ENCODE data around the gene SSBP2. TPM values are rescaled to one million over a fixed set of nuclear protein-coding genes. Genes with fewer than 3 reads are reported as not detected.
"Not testable (repeated sequence)": the region's sequence is repeated elsewhere in the genome, so short reads cannot be mapped to it uniquely, and the experiment has no call there.

SSBP2 gene
- total RNA-seq, 2 experiments from 2014 or later, result 48.2 to 50.6 TPM

GRCh38 chr5:81516091-81516490 lies 234.8 kb downstream of the SSBP2 start:
- ChIA-PET CTCF (no interaction called here), POLR2A (no interaction called here)
- no peaks in the 10 kb centered on the region for H3K36me3 Mint-ChIP-seq (ENCODE audit: low read depth)
- no peaks in the 10 kb centered on the region for H3K4me1 Mint-ChIP-seq
- no peak overlapping the region for H3K4me3 Mint-ChIP-seq
- no peak for DNase-seq
- H3K9me3 Mint-ChIP-seq, result no peaks in the 10 kb centered on the region
- H3K27ac Mint-ChIP-seq, result no peak overlapping the region
- H3K27me3 Mint-ChIP-seq, result no peaks in the 10 kb centered on the region

DNA sequence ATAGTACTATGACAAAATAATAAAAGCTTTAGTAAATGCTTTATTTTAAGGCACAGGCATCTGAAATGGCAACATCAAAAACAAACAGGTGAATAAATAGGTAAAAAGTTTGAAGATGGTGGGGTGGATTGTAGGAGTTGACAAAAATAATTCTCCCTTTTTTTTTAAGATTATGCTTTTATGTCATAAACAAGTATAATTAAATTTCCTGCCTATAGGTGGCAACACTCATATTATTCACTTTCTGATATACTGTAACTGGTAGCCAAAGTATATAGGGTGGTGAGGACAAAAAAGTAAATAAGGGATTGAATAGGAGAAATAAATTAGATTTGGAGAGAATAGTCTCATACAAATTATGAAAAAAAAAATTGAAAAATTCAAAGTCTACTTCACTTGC lies 236.9 kb downstream of the SSBP2 start:
- Mint-ChIP-seq H3K4me1 (no peaks in the 10 kb centered on the region), H3K36me3 (ENCODE audit: low read depth) (no peaks in the 10 kb centered on the region), H3K4me3 (no peak overlapping the region), H3K27me3 (no peaks in the 10 kb centered on the region), H3K9me3 (no peaks in the 10 kb centered on the region), H3K27ac (no peak overlapping the region)
- no peak for DNase-seq
- ChIA-PET POLR2A (no interaction called here), CTCF (no interaction called here)

DNA sequence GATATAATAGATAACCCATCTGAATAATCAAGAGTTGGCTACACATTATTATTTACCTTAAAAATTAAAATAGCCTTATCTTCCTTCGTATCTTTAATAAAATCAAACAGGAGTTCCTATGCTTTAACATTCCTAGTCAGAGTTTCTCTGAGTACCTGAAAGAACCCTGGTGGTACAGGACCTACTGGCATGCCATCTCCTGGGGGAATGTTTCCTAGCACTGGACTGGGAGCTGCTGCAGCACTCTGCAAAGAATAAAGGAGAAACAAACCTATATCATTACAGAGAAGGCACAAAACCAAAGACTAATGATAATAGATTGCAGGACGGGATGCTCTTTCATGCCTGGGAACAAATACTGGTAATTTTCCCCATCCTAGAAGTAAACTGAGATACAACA lies 237.4 kb downstream of the SSBP2 start:
- Mint-ChIP-seq H3K9me3 (no peaks in the 10 kb centered on the region), H3K4me1 (no peaks in the 10 kb centered on the region), H3K4me3 (no peak overlapping the region), H3K27me3 (no peaks in the 10 kb centered on the region), H3K27ac (no peak overlapping the region), H3K36me3 (ENCODE audit: low read depth) (no peaks in the 10 kb centered on the region)
- no peak for DNase-seq
- ChIA-PET POLR2A (no interaction called here), CTCF (no interaction called here)

DNA sequence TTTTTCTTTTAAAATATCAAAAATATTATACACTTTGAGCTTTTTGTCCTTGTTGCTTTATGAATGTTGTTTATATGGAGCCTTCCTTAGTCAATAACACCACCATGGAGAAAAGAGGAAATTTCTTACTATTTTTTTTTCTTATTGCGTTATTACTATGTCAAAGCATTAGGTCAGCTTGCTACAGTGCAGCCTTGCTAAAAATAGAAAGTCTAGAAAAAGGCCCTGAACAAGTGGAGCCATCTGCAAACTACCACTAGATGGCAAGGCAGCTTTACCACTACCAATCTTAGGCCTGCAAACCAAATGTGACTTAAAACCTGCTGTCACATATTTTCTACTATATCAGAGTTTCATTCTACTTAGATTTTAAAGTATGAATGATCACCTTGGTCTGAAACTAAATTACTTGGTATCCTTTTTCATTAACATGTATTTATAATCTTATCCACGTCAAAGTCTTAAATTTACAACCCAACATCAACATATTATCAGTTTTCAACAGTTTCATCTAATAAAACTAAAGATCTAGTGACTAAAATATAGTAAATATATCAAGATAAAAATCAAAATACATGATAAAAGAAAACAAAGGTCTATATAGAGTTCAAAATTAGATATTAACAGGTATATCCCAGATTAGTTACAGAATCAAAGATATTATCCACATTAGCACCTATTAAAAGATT lies 243.9 kb downstream of the SSBP2 start:
- peak; percentile 63 for DNase-seq
- POLR2A ChIA-PET, result interaction anchor here (0.6 kb wide), 1 partner anchor 15 kb away, joined by 5 read pairs; no protein-coding TSS in a partner anchor
- no peaks in the 10 kb centered on the region for H3K27me3 Mint-ChIP-seq
- peaks cover 6% of the 10 kb centered on the region for H3K4me1 Mint-ChIP-seq
- CTCF ChIA-PET, result interaction anchor here (0.6 to 0.8 kb wide), 2 partner anchors 325 to 555 kb away, joined by 3 read pairs; no protein-coding TSS in a partner anchor
- H3K4me3 Mint-ChIP-seq, result no peak overlapping the region
- no peaks in the 10 kb centered on the region for H3K9me3 Mint-ChIP-seq
- no peak overlapping the region for H3K27ac Mint-ChIP-seq
- peaks cover 4% of the 10 kb centered on the region for H3K36me3 Mint-ChIP-seq (ENCODE audit: low read depth)

GRCh38 chr5:81506378-81506777 lies 244.5 kb downstream of the SSBP2 start:
- Mint-ChIP-seq H3K4me1 (peaks cover 6% of the 10 kb centered on the region), H3K9me3 (no peaks in the 10 kb centered on the region), H3K27ac (no peak overlapping the region), H3K4me3 (no peak overlapping the region), H3K36me3 (ENCODE audit: low read depth) (peaks cover 4% of the 10 kb centered on the region), H3K27me3 (no peaks in the 10 kb centered on the region)
- ChIA-PET CTCF (interaction anchor here (0.6 to 0.8 kb wide), 2 partner anchors 325 to 555 kb away, joined by 3 read pairs; no protein-coding TSS in a partner anchor), POLR2A (interaction anchor here (0.6 kb wide), 1 partner anchor 14 kb away, joined by 5 read pairs; no protein-coding TSS in a partner anchor)
- no peak for DNase-seq

GRCh38 chr5:81505672-81506071 lies 245.2 kb downstream of the SSBP2 start:
- H3K36me3 Mint-ChIP-seq (ENCODE audit: low read depth), result peaks cover 4% of the 10 kb centered on the region
- H3K27ac Mint-ChIP-seq, result no peak overlapping the region
- DNase-seq, result no peak
- ChIA-PET CTCF (no interaction called here), POLR2A (no interaction called here)
- H3K4me3 Mint-ChIP-seq, result no peak overlapping the region
- H3K27me3 Mint-ChIP-seq, result no peaks in the 10 kb centered on the region
- no peaks in the 10 kb centered on the region for H3K9me3 Mint-ChIP-seq
- peaks cover 6% of the 10 kb centered on the region for H3K4me1 Mint-ChIP-seq

- H3K27ac Mint-ChIP-seq, H3K9me3 Mint-ChIP-seq: not testable (repeated sequence)
Observed at GRCh38 chr5:81503602-81504001, 247.3 kb downstream of the SSBP2 start.

DNA sequence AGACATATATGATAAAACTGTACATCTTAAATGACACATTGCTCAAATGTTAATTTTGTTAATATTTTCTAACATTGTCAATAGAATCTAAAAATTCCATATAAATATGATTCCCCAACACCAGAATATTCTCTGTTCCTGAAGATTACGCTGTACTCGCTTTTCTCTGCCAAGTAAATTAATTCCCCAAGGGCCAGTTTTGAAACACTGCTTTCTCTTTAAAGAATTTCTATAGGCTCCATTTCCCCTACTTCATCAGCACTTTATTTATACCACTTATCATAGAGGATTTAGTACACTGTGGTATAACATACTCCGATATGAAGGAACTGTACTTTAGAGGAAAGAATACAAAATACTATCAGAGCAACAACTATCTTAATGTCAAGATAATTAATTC lies 255.6 kb downstream of the SSBP2 start:
- POLR2A ChIA-PET, result no interaction called here

More at GRCh38 chr5:81503602-81504001, 247.3 kb downstream of the SSBP2 start:
- H3K27me3 Mint-ChIP-seq; H3K4me1 Mint-ChIP-seq; H3K36me3 Mint-ChIP-seq (ENCODE audit: low read depth); POLR2A ChIA-PET; DNase-seq; H3K4me3 Mint-ChIP-seq: not testable (repeated sequence)
- CTCF ChIA-PET, result interaction anchor here (1.2 kb wide), 1 partner anchor 32 kb away, joined by 4 read pairs; no protein-coding TSS in a partner anchor

GRCh38 chr5:81488862-81489261 lies 262.0 kb downstream of the SSBP2 start:
- Mint-ChIP-seq H3K27ac (no peak overlapping the region), H3K27me3 (no peaks in the 10 kb centered on the region), H3K4me3 (no peak overlapping the region), H3K36me3 (ENCODE audit: low read depth) (no peaks in the 10 kb centered on the region), H3K9me3 (no peaks in the 10 kb centered on the region), H3K4me1 (no peaks in the 10 kb centered on the region)
- ChIA-PET CTCF (no interaction called here), POLR2A (no interaction called here)
- no peak for DNase-seq

More for the DNA sequence above, 255.6 kb downstream of the SSBP2 start:
- Mint-ChIP-seq H3K36me3 (ENCODE audit: low read depth) (no peaks in the 10 kb centered on the region), H3K27ac (no peak overlapping the region), H3K4me3 (no peak overlapping the region), H3K9me3 (no peaks in the 10 kb centered on the region), H3K4me1 (no peaks in the 10 kb centered on the region), H3K27me3 (no peaks in the 10 kb centered on the region)
- CTCF ChIA-PET, result no interaction called here
- no peak for DNase-seq

- Mint-ChIP-seq H3K4me3 (no peak overlapping the region), H3K36me3 (ENCODE audit: low read depth) (no peaks in the 10 kb centered on the region), H3K9me3 (no peaks in the 10 kb centered on the region), H3K27me3 (no peaks in the 10 kb centered on the region), H3K4me1 (peaks cover under 1% of the 10 kb centered on the region), H3K27ac (no peak overlapping the region)
- POLR2A ChIA-PET, result no interaction called here
- DNase-seq, result no peak
- CTCF ChIA-PET, result no interaction called here
Observed at GRCh38 chr5:81486711-81487110, 264.2 kb downstream of the SSBP2 start.

DNA sequence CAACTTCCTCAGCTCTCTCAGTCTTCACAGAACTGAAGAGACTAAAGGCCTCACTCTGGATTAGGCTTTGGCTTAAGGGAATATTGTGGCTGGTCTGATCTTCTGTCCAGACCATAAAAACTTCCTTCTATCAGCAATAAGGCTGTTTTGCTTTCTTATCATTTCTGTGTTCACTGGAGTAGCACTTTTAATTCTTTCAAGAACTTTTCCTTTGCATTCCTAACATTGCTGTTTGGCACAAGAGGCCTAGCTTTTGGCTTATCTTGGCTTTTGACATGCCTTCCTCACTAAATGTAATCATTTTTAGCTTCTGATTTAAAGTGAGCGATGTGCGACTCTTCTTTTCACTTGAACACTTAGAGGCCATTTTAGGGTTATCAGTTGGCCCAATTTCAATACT lies 268.3 kb downstream of the SSBP2 start:
- Mint-ChIP-seq H3K27me3 (no peaks in the 10 kb centered on the region), H3K4me1 (peaks cover 3% of the 10 kb centered on the region), H3K4me3 (no peak overlapping the region), H3K9me3 (no peaks in the 10 kb centered on the region), H3K27ac (no peak overlapping the region), H3K36me3 (ENCODE audit: low read depth) (peaks cover 2% of the 10 kb centered on the region)
- ChIA-PET POLR2A (no interaction called here), CTCF (interaction anchor here (1.4 kb wide), 1 partner anchor 683 kb away, joined by 4 read pairs; no protein-coding TSS in a partner anchor)
- no peak for DNase-seq

DNA sequence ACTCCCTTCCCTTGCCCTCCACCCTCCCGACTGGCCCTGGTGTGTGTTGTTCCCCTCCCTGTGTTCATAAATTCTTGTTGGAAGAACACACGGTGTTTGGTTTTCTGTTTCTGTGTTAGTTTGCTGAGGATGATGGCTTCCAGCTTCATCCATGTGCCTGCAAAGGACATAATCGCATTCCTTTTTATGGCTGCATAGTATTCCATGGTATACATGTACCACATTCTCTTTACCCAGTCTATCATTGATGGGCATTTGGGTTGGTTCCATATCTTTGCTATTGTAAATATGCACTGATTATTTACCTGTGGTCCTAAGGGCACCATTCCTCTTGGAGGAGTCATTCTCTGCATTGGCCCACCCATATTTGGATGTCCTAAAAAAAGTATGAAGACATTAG lies 277.5 kb downstream of the SSBP2 start:
- H3K27me3 Mint-ChIP-seq; H3K4me1 Mint-ChIP-seq; H3K36me3 Mint-ChIP-seq (ENCODE audit: low read depth); H3K4me3 Mint-ChIP-seq; POLR2A ChIA-PET; H3K27ac Mint-ChIP-seq; H3K9me3 Mint-ChIP-seq; DNase-seq; CTCF ChIA-PET: not testable (repeated sequence)

- peaks cover 11% of the 10 kb centered on the region for H3K36me3 Mint-ChIP-seq (ENCODE audit: low read depth)
- peaks cover 7% of the 10 kb centered on the region for H3K9me3 Mint-ChIP-seq
- no peak for DNase-seq
- POLR2A ChIA-PET, result no interaction called here
- H3K27me3 Mint-ChIP-seq, result no peaks in the 10 kb centered on the region
- H3K4me3 Mint-ChIP-seq, result no peak overlapping the region
- H3K27ac Mint-ChIP-seq, result no peak overlapping the region
- no peaks in the 10 kb centered on the region for H3K4me1 Mint-ChIP-seq
- CTCF ChIA-PET, result no interaction called here
Observed at GRCh38 chr5:81469676-81470075, 281.2 kb downstream of the SSBP2 start.

DNA sequence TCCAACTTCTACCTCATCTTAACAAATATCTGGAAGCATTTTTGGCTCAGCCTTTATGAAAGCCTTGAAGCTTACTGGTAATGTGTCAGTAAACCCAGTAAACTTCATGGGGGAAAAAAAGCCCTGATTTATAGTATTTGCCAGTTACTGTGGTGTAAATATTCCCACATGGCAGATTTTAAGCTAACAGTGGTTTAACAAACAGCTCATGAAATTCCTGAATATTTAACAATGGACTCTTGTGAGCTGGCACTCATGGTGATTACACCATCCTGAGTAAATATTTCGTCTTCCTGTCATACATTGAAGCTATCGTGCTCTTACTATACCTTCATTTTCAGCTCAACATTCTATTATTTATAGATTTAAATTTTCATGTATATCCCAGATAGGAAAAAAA lies 300.0 kb downstream of the SSBP2 start:
- H3K4me3 Mint-ChIP-seq, result no peak overlapping the region

More for the DNA sequence above, 300.0 kb downstream of the SSBP2 start:
- peaks cover 14% of the 10 kb centered on the region for H3K36me3 Mint-ChIP-seq (ENCODE audit: low read depth)
- ChIA-PET POLR2A (no interaction called here), CTCF (interaction anchor here (1.0 kb wide), 1 partner anchor 17 kb away, joined by 3 read pairs; no protein-coding TSS in a partner anchor)
- H3K27me3 Mint-ChIP-seq, result no peaks in the 10 kb centered on the region
- H3K27ac Mint-ChIP-seq, result no peak overlapping the region
- no peak for DNase-seq
- H3K9me3 Mint-ChIP-seq, result no peaks in the 10 kb centered on the region
- no peaks in the 10 kb centered on the region for H3K4me1 Mint-ChIP-seq

Data from activated CD4-positive, alpha-beta T cell treated with anti-CD3 and anti-CD28 coated beads, Interleukin-2, amount 10 ng/mL, durations not matched to agents 7 days and 5 days (primary cell).